Ascending aorta (tissue), 2 donors: ENCODE results near the gene ABLIM2. TPM values are rescaled to one million over a fixed set of nuclear protein-coding genes. Genes with fewer than 3 reads are reported as not detected.

Source experiments
- DNase-seq, 2 donors: peaks; one replicate each; pipeline ENCODE4 v3.0.0-alpha.2; 2019; ENCODE audit warnings: low spot score in 2 of 2
- H3K27ac ChIP-seq, 2 donors: fragments of 200-600 bp; sonication (generic); one replicate each; pipeline ENCODE4 v1.5.1; 2016 to 2017; ENCODE audit warnings: mild to moderate bottlenecking in 1 of 2
- H3K27me3 ChIP-seq: fragments of 200-600 bp; sonication (generic); one replicate; pipeline ENCODE4 v1.5.1; 2017
- H3K36me3 ChIP-seq, 2 donors: fragments of 200-600 bp; sonication (generic); one replicate each; pipeline ENCODE4 v1.5.1; 2016
- H3K4me1 ChIP-seq, 2 donors: fragments of 200-600 bp; sonication (generic); one replicate each; pipeline ENCODE4 v1.5.1; 2016 to 2017; ENCODE audit warnings: mild to moderate bottlenecking in 1 of 2
- H3K4me3 ChIP-seq, 2 donors: fragments of 200-600 bp; sonication (generic); one replicate each; pipeline ENCODE4 v1.5.1; 2016 to 2017; ENCODE audit warnings: mild to moderate bottlenecking in 1 of 2
- H3K9me3 ChIP-seq, 2 donors: fragments of 200-600 bp; sonication (generic); one replicate each; pipeline ENCODE4 v1.5.1; 2016
- intact Hi-C: fragments of 100-400 bp; cut with DNase I; formaldehyde crosslinking; loops from one replicate; pipeline ENCODE4 v1.15.1; 2023
- total RNA-seq: library from RNA; depleted of rRNA; stranded (reverse); fragments of >200 nt; gene quantifications from one replicate; pipeline ENCODE4 v1.1.0, GENCODE V29; 2016
- TF ChIP-seq, protein P1 (sequence below), 3 experiments: fragments of 200-600 bp in 2 of 3; fragments of 450-650 bp in 1 of 3; sonication (generic) in 2 of 3; IDR thresholded peaks; one replicate each; pipeline ENCODE4 v1.5.1; 2016 to 2019; ENCODE audit warnings: antibody characterized with exemption in 3 of 3, mild to moderate bottlenecking in 1 of 3, moderate library complexity in 1 of 3

ABLIM2 gene
- total RNA-seq, 1 donor from 2014 or later = 30.8 TPM

DNA sequence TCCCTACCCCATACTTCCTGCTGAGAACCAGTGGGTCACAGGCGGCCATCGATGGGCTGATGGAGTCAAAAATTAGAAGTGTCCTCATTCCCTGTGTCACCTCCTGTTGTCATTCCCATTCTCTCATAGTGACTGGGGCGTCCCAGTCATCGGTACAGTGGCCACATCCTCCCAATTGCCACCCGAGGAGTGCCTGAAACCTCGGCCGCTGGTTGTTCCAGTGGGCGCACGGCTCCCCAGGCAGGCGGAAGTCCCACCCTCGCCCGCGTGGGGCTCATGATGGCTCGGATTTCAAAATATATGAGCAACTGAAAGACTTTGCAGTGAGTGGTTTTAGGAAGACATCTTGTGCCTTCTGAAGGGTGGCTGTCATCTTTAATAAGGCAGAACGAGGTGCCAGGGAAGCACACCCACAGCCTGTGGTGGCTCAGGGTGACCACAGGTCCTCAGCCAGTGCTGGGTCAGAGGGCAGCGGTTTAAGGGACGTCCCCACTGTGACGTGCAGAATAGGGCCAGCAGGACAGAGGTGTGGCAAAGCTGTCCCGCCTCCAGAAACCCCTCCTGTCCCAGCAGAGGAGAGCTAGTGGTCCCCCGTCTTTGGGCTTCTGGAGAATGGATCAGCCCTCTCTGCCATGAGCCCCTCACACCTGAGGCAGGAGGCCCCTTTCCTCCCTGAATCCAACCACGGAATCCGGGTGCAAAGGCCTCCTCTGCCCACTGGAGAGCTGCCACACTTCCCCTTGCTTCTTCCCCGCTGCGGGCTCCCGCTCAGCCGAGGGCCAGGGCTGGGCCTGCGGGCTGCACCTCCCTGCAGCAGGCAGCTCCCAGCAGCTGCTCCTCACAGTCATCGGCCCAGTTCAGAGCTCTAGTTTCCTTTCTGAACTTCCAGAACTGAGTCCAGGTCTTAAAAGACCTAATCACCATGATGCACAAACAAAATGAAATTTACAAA is 90.4 kb downstream of the ABLIM2 start:
- no peaks in the 10 kb centered on the region for H3K4me1 ChIP-seq
- DNase-seq = no peak
- intact Hi-C loops = no loop called here
- peaks cover 10 to 18% of the 10 kb centered on the region in 2 donors for H3K9me3 ChIP-seq
- TF ChIP-seq, protein P1, sequence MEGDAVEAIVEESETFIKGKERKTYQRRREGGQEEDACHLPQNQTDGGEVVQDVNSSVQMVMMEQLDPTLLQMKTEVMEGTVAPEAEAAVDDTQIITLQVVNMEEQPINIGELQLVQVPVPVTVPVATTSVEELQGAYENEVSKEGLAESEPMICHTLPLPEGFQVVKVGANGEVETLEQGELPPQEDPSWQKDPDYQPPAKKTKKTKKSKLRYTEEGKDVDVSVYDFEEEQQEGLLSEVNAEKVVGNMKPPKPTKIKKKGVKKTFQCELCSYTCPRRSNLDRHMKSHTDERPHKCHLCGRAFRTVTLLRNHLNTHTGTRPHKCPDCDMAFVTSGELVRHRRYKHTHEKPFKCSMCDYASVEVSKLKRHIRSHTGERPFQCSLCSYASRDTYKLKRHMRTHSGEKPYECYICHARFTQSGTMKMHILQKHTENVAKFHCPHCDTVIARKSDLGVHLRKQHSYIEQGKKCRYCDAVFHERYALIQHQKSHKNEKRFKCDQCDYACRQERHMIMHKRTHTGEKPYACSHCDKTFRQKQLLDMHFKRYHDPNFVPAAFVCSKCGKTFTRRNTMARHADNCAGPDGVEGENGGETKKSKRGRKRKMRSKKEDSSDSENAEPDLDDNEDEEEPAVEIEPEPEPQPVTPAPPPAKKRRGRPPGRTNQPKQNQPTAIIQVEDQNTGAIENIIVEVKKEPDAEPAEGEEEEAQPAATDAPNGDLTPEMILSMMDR (IDR thresholded peaks at IDR 0.05) = no peak
- H3K27me3 ChIP-seq = no peaks in the 10 kb centered on the region
- H3K27ac ChIP-seq = no peak overlapping the region
- no peak overlapping the region for H3K4me3 ChIP-seq
- H3K36me3 ChIP-seq = peaks cover 0 to 16% of the 10 kb centered on the region in 2 donors

DNA sequence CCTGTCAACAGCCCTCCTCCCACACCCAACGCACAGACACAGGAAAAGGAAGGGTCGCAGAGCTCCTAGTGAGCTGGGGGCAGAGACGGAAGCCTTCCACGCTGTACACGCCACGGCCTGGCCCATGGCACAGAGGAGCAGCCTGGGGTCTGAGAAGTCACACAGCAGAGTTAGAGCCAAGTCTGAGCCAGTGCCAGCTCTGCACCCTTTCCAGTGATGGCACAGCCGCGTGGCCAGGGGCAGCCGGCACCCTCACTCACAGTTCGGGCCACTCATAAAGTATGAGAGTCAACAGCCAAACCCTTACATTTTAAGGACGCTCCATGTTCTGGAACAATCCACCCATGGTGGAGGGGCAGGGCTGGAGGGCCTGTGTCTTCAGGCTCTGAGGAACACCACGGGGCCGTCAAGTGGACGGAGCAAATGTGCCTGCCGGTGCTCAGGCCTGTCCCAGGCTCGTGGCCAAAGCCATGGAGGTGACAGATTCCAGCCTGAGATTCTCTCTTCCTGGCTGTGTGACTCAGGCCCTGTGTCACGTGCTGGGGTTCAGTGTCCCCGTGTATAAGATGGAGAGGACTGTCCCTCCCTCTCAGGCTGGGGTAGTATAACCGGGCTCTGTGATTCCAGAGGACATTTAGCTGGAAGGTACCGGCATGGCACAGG is 91.2 kb downstream of the ABLIM2 start:
- H3K9me3 ChIP-seq = peaks cover 10 to 18% of the 10 kb centered on the region in 2 donors
- no peaks in the 10 kb centered on the region for H3K4me1 ChIP-seq
- peaks cover 0 to 16% of the 10 kb centered on the region in 2 donors for H3K36me3 ChIP-seq
- no peaks in the 10 kb centered on the region for H3K27me3 ChIP-seq
- no peak for DNase-seq
- intact Hi-C loops = no loop called here
- no peak overlapping the region for H3K4me3 ChIP-seq
- no peak overlapping the region for H3K27ac ChIP-seq
- TF ChIP-seq, protein P1 (IDR thresholded peaks at IDR 0.05) = no peak

DNA sequence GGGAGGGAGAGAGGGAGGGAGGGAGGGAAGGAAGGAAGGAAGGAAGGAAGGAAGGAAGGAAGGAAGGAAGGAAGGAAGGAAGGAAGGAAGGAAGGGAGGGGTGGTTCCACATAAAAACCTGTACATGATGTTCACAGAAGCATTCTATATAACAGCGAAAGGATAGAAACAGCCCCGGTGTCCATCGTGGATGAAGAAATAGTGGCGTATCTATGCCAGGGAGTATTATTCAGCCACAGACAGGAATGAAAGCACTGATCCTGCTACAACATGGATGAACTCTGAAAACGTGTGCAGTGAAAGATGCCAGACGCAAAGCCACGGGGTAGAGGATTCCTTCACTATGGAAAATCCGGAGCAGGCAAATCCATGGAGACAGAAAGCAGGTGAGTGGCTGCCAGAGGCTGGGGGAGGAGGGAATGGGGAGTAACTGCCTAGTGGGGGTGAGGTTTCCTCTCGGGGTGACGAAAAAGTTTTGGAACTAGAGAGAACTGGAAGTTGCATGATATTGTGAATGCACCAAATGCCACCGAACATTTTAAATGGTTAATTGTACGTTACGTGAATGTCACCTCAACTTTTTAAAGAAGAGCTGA is 92.2 kb downstream of the ABLIM2 start:
- Histone ChIP-seq H3K27me3 (no peaks in the 10 kb centered on the region), H3K9me3 (peaks cover 10 to 18% of the 10 kb centered on the region in 2 donors), H3K4me1 (no peaks in the 10 kb centered on the region), H3K36me3 (peaks cover 0 to 16% of the 10 kb centered on the region in 2 donors), H3K27ac (no peak overlapping the region), H3K4me3 (no peak overlapping the region)
- DNase-seq = no peak
- intact Hi-C loops = no loop called here
- TF ChIP-seq, protein P1 (IDR thresholded peaks at IDR 0.05) = no peak

DNA sequence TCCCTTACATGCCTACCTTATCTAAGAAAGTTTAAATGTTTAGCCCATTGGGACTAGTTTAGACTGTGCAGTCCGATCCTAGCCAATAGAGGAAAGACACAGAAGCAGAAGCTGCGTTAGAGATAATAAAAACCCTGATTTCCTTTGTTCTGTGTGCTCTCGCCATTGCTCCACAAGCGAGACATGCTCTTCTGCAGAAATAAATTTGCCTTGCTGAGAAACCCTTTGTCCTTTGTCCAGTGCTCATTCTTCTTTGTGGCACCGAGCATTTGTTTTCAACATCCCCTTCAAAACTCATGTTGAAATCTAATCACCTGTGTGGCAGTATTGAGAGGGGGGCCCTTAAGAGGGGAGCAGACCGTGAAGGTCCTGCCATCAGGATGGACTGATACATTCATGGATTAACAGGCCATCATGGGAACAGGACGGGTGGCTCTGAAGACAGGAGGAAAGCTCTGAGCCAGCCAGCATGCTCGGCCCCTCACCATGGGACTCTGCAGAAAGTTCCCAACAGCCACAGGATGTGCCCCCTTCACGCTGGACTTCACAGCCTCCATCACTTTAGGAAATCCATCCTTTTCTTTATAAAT is 94.5 kb downstream of the ABLIM2 start:
- Histone ChIP-seq H3K4me3 (no peak overlapping the region), H3K27me3 (no peaks in the 10 kb centered on the region), H3K36me3 (peaks cover 0 to 19% of the 10 kb centered on the region in 2 donors), H3K4me1 (no peaks in the 10 kb centered on the region), H3K9me3 (peaks cover 10 to 18% of the 10 kb centered on the region in 2 donors), H3K27ac (no peak overlapping the region)
- TF ChIP-seq, protein P1 (IDR thresholded peaks at IDR 0.05) = no peak
- intact Hi-C loops = no loop called here
- DNase-seq = no peak

DNA sequence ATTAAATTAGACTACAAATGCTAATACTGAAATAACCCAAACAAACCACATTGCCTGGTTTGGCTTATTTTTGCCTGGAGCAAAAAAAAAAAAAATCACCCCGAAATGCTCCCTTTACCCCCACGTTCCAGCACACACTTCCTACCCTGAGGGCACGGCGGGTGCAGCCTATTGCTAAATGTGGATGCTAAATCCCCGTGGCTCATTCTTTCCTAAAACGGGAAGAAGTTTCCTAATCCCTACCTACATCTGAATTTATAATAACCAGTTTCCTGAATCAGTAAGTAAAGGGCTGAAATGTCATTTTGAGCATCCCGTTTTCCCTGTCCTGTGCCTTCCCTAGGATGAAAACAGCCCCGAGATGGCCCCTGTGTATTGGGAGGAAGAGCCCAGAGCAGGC is 97.0 kb downstream of the ABLIM2 start:
- TF ChIP-seq, protein P1 (IDR thresholded peaks at IDR 0.05) = no peak
- Histone ChIP-seq H3K27ac (no peak overlapping the region), H3K4me1 (no peaks in the 10 kb centered on the region), H3K27me3 (no peaks in the 10 kb centered on the region), H3K36me3 (peaks cover 0 to 20% of the 10 kb centered on the region in 2 donors), H3K4me3 (no peak overlapping the region), H3K9me3 (peaks cover 10 to 18% of the 10 kb centered on the region in 2 donors)
- DNase-seq = no peak
- intact Hi-C loops = no loop called here
